H4 (cell line): Measurements from ENCODE around the gene TUT4. TPM values are rescaled to one million over a fixed set of nuclear protein-coding genes. Genes with fewer than 3 reads are reported as not detected.

Experiments used
- DNase-seq: peaks from one replicate; pipeline ENCODE4 v3.0.0-alpha.2; 2015; ENCODE audit warnings: low spot score
- total RNA-seq: library from RNA; depleted of rRNA; stranded (reverse); fragments of >200 nt; shearing (Covaris generic); gene quantifications from 2 replicates; pipeline ENCODE4 v1.2.3, GENCODE V29; 2014; rRNA removed

The TUT4 gene
- total RNA-seq, 1 experiment from 2014 or later: 25.3 TPM

DNA sequence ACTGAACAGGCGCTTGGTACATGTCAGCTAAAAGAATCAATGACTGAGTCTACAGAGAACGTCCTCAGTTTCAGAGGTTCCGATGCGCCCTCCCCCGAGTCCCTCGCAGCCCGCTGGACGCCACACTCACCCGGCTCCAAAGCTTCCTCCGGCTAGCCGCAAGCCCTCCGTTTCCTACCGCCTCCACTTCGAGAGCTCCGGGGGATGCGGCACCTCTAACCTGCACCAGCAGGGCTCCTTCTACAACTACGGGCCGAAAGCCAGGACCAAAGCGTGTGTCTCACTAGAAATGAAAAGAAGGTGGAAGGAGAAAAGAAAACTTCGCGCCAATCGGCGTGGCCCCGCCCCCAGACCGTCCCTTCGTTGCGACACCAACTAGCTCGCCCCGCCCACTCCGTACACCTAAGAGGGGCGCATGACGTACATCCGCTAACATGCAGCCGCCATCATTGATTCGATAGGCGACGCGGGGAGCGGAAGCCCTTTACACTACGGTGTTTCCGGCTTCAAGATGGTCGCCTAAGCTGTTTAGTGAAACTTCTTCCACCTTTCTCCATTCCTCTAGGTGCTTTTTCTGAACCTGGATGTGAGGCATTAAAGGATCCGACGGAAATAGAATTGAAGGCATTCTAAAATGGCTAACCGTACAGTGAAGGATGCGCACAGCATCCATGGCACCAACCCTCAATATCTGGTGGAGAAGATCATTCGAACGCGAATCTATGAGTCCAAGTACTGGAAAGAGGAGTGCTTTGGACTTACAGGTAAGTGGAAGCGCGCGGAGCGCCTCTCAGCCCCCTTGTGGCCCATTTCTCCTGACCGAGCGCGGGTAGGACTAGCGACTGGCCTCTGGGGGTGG is 148.5 kb downstream of the TUT4 start, which contains the start of the genes ORC1 and PRPF38A:
Gene ORC1, minus strand, starts transcription at position 308 of the 859 bp plus-strand sequence. CDS start 2,200 bp downstream, outside the sequence.
Gene PRPF38A, plus strand, starts transcription at position 487 of the 859 bp plus-strand sequence. Its CDS starts 148 bp downstream, at position 635.
- DNase-seq: peak; percentile 99

DNA sequence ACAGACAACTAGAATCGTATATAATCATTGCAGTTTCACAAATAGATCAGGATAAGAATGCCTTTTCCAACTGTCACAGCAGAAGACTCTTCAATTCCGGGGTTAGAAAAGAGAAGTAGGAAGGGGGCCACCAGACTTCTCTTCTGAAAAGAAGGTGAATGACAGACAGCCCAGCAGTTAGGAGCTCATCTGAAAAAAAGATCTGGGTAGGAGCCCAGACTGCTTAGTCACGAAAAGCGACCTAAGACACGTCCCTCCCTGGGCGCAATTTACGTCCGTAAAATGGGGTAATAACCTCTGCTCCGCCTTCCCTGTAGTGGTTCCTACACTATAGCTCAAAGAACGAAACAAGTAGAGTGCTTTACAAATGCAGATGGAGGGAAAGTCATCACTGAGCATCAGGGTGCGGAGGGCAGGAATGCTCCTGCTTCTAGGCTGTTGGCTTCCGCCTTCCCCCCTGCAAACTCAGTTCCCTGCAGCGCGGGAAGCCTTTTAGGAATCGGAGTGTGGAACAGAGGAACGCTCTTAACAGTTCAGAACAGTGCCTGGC is 149.3 kb downstream of the TUT4 start:
- peak; percentile 77 for DNase-seq

DNA sequence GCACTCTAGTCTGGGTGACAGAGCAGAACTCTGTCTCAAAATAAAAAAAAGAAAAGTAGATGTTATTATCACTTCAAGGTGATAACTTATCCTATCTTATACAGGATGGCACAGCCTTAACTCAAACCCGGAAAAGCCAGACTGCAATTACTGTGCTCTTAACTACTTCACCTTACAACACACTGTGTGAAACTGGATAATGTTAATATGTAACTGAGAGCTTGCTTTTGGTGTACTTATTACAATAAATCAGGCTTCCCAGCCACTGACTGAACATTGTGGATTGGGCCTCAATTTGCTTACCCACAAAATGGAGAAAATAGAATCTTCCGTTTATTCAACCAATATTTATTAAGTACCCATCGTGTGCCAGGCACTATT is 150.0 kb downstream of the TUT4 start:
- DNase-seq: no peak

DNA sequence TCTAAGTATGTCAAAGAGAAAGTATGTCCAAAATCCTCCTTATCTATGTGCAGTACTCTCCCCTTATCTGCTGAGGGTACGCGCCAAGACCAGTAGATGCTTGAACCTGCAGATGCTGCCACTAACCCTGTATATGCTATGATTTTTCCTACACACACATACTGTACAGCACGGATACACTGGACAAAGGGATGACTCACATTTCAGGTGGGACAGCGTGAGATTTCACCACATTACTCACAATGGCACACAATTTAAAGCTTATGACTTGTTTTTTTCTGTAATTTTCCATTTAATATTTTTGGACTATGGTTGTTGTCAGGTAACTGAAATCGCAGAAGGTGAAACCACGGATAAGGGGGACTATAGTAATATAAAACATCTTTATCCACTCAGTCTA is 152.8 kb downstream of the TUT4 start:
- DNase-seq: no peak

DNA sequence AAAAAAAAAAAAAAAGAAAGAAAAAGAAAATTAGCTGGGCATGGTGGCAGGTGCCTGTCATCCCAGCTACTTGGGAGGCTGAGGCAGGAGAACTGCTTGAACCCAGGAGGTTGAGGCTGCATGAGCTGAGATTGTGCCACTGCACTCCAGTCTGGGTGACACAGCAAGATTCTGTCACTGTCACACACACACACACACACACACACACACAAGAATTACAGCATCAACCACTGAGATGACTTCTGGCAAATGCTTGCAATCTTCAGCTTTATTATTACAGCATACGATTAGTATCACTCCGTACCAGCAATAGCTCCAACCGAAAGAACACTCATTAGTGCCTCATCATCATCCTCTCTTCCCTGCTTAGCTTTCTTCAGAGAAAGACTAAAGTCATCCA is 153.3 kb downstream of the TUT4 start:
- no peak for DNase-seq

DNA sequence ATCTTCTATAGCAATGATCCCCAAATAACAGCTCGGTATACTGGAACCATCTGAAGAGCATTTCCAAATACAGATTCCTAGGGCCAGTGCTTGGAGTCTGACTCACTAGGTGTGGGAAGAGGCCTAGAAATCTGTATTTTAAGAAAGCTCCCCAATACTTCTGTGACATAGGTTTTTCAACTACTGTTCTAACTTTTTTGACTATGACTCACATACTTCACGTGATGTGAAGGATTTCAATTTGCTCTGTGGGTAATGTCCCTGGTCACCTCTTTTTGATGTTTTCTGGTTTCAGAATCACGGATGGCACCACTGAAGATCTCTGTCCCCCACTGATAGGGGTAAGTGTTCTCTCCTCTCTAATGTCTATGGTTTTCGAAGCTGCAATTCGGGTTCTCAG is 159.7 kb downstream of the TUT4 start:
- DNase-seq: no peak

DNA sequence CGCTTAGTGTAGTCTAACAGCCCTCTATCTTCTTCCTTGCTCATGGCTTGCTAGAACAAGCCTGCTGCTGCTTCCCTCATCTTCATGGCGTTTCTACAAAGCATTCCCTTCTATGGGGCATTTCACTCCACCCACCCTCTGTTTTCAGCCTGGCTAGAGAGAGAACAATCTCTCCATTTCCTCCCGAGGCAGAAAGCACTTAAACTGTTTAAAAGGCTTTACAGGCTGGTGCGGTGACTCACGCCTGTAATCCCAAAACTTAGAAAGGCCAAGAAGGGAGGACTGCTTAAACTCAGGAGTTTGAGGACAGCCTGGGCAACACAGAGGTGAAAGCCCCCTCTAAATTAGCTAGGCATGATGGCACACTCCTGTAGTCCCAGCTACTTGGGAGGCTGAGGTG is 166.4 kb downstream of the TUT4 start:
- no peak for DNase-seq

DNA sequence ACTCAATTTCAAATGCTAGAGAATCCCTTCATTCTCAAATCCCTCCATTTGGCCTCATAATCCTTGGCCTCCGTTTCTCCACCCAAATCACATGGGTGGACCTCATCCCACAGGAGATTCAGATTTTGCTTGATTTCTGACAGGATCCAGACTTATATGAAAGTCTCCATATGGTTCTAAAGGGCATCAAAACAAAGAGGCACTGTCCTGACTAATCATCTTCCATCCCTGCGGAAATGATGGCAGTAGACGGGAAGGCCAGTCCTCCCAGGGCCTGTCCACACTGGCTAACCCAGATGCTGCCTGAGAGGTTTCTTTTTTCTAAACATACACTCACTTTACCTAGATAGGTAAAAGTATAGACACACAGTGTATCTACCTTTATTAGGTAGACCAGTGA is 167.5 kb downstream of the TUT4 start:
- no peak for DNase-seq

Other genes starting within 250 kb of the TUT4 start
- 19.9 and 23.0 TPM in 2 replicates for gene CC2D1B, start 186.9 kb downstream of the TUT4 start, total RNA-seq
- 29.4 and 31.1 TPM in 2 replicates for gene ORC1, start 148.7 kb downstream of the TUT4 start, total RNA-seq
- 9.7 and 15.0 TPM in 2 replicates for gene PRPF38A, start 148.5 kb downstream of the TUT4 start, total RNA-seq
- 0.14 TPM in 1 of 2 replicates, not detected in the other for gene GPX7, start 49.3 kb upstream of the TUT4 start, total RNA-seq
- gene SHISAL2A, start 80.1 kb upstream of the TUT4 start, total RNA-seq: not detected in 2 replicates
- 15.9 and 16.6 TPM in 2 replicates for gene COA7, start 145.3 kb upstream of the TUT4 start, total RNA-seq
- gene ZYG11B, start 173.4 kb upstream of the TUT4 start, total RNA-seq: 23.9 and 24.9 TPM in 2 replicates